Chondrocyte (in vitro differentiated cells): ENCODE results near the gene FNDC4. TPM values are rescaled to one million over a fixed set of nuclear protein-coding genes. Genes with fewer than 3 reads are reported as not detected.

ENCODE experiments used
- DNase-seq: peaks from one replicate; pipeline ENCODE4 v3.0.0; 2021; ENCODE audit warnings: mixed read lengths, low spot score
- H3K27ac Mint-ChIP-seq: one replicate; pipeline ENCODE4 v1.8.0; 2021; ENCODE audit warnings: mild to moderate bottlenecking, moderate library complexity, mixed read lengths; ENCODE audit not compliant: unreplicated experiment
- H3K27me3 Mint-ChIP-seq: 2 replicates; pipeline ENCODE4 v1.8.0; 2021; ENCODE audit warnings: low read depth, mixed read lengths
- H3K36me3 Mint-ChIP-seq: 2 replicates; pipeline ENCODE4 v1.8.0; 2021; ENCODE audit warnings: low read depth, mixed read lengths
- H3K4me1 Mint-ChIP-seq: 2 replicates; pipeline ENCODE4 v1.8.0; 2021; ENCODE audit warnings: low read depth, mild to moderate bottlenecking, mixed read lengths
- H3K4me3 Mint-ChIP-seq: one replicate; pipeline ENCODE4 v1.8.0; 2021; ENCODE audit warnings: mild to moderate bottlenecking, moderate library complexity, mixed read lengths; ENCODE audit not compliant: unreplicated experiment
- H3K9me3 Mint-ChIP-seq: 2 replicates; pipeline ENCODE4 v1.8.0; 2021; ENCODE audit warnings: low read depth, mixed read lengths
- CTCF ChIP-seq: fragments of 200-600 bp; sonication (generic); IDR thresholded peaks from 2 replicates; pipeline ENCODE4 v1.5.0; 2021; ENCODE audit warnings: antibody characterized with exemption, mild to moderate bottlenecking, moderate library complexity
- total RNA-seq: library from RNA; stranded (reverse); gene quantifications from 3 replicates; pipeline ENCODE4 v1.2.1, GENCODE V29; 2021

Gene FNDC4
- total RNA-seq, 1 donor from 2014 or later, result 17.7 TPM

GRCh38 chr2:27451095-27451494 is 43.9 kb downstream of the FNDC4 start:
- no peak overlapping the region for H3K27ac Mint-ChIP-seq
- H3K27me3 Mint-ChIP-seq, result no peaks in the 10 kb centered on the region
- no peak overlapping the region for H3K4me3 Mint-ChIP-seq
- TF ChIP-seq CTCF, result no peak
- no peaks in the 10 kb centered on the region for H3K9me3 Mint-ChIP-seq
- H3K36me3 Mint-ChIP-seq, result peaks cover 37% of the 10 kb centered on the region
- no peak for DNase-seq
- no peaks in the 10 kb centered on the region for H3K4me1 Mint-ChIP-seq

DNA sequence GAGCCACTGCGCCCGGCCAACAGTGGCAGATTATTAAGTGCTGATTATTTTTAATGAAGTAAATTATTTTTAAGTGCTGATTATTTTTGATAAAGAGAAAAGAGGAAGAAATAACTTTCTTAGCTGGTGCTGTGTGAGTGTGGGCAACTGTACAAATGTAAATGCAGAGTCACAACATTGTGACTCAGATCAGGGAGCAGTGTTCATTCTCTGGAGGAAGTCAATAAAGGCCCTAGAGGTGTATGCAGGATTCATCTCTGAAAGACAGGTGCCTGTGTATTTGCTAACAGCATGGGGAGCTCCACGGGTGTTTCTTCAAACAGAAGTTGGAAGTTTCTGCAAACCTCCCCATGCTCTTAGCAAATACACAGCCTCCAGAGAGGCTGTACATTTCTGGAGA is 46.6 kb downstream of the FNDC4 start:
- H3K27me3 Mint-ChIP-seq, result no peaks in the 10 kb centered on the region
- no peak for DNase-seq
- no peak for TF ChIP-seq CTCF
- H3K4me3 Mint-ChIP-seq, result no peak overlapping the region
- H3K27ac Mint-ChIP-seq, result no peak overlapping the region
- no peaks in the 10 kb centered on the region for H3K9me3 Mint-ChIP-seq
- H3K36me3 Mint-ChIP-seq, result peaks cover 23% of the 10 kb centered on the region
- no peaks in the 10 kb centered on the region for H3K4me1 Mint-ChIP-seq

DNA sequence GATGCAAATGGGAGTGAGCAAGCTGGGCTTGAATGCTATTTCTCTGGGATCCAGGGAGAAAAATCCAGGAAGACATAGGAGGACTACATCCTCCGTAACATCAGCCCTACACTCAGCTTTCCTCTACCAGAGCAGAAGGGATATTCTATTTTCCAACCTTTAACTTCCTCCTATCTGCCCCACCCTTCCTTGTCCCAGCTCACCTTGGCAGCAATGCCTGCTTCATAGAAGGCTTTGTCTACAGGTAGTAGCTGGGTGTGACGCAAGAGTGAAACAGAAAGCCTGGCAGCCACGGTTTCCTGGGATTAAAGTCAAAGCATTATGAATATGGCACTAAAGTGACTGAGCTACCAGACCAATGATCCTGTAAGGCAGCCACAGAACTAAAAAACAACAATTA is 48.9 kb downstream of the FNDC4 start:
- Mint-ChIP-seq H3K9me3 (no peaks in the 10 kb centered on the region), H3K27ac (no peak overlapping the region), H3K27me3 (no peaks in the 10 kb centered on the region), H3K4me3 (no peak overlapping the region), H3K4me1 (no peaks in the 10 kb centered on the region), H3K36me3 (peaks cover 30% of the 10 kb centered on the region)
- no peak for DNase-seq
- no peak for TF ChIP-seq CTCF

GRCh38 chr2:27445615-27446014 is 49.4 kb downstream of the FNDC4 start:
- H3K36me3 Mint-ChIP-seq, result peaks cover 33% of the 10 kb centered on the region
- no peak for DNase-seq
- no peak overlapping the region for H3K4me3 Mint-ChIP-seq
- H3K27me3 Mint-ChIP-seq, result no peaks in the 10 kb centered on the region
- TF ChIP-seq CTCF, result no peak
- H3K27ac Mint-ChIP-seq, result peak overlapping the region; percentile 20
- H3K4me1 Mint-ChIP-seq, result no peaks in the 10 kb centered on the region
- no peaks in the 10 kb centered on the region for H3K9me3 Mint-ChIP-seq

DNA sequence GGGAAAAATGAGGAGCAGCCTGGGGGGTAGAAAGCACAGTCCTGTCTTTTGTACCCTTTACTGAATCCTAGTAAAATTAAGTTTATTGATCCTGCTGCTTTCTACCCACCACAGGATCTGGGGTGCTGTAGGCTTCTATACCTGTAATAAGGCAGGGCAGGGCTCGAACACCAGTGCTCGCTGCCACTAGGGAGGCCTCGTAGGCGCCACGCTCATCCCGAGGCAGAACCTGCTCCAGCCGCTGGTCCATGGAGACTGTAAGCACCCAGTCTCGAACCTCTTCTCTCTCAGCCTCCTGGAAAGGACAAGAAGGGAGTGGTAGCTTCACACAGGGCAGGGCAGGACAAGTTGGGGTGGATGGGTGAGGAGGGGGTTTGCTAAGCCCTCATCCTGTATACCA is 49.8 kb downstream of the FNDC4 start:
- H3K4me3 Mint-ChIP-seq, result no peak overlapping the region
- peaks cover 37% of the 10 kb centered on the region for H3K36me3 Mint-ChIP-seq
- no peak for TF ChIP-seq CTCF
- H3K27me3 Mint-ChIP-seq, result no peaks in the 10 kb centered on the region
- H3K27ac Mint-ChIP-seq, result no peak overlapping the region
- no peaks in the 10 kb centered on the region for H3K4me1 Mint-ChIP-seq
- DNase-seq, result no peak
- H3K9me3 Mint-ChIP-seq, result no peaks in the 10 kb centered on the region
